Tibial nerve (tissue), 3 donors: ENCODE data around the gene ZNF491.

ENCODE experiments used
- POLR2A ChIP-seq, 2 donors: fragments of 450-650 bp; IDR thresholded peaks; one replicate each; pipeline ENCODE4 v1.6.1; 2017; ENCODE audit warnings: antibody characterized with exemption in 2 of 2, mild to moderate bottlenecking in 2 of 2, moderate library complexity in 2 of 2
- TF ChIP-seq, protein P1 (sequence below), 5 experiments: fragments of 200-600 bp in 3 of 5; fragments of 450-650 bp in 2 of 5; sonication (generic) in 3 of 5; IDR thresholded peaks; one replicate each; pipeline ENCODE4 v1.5.1; 2016 to 2019; ENCODE audit warnings: antibody characterized with exemption in 5 of 5, mild to moderate bottlenecking in 3 of 5, moderate library complexity in 2 of 5

GRCh38 chr19:11806354-11807098, 8.2 kb downstream of the ZNF491 start:
- TF ChIP-seq, protein P1, sequence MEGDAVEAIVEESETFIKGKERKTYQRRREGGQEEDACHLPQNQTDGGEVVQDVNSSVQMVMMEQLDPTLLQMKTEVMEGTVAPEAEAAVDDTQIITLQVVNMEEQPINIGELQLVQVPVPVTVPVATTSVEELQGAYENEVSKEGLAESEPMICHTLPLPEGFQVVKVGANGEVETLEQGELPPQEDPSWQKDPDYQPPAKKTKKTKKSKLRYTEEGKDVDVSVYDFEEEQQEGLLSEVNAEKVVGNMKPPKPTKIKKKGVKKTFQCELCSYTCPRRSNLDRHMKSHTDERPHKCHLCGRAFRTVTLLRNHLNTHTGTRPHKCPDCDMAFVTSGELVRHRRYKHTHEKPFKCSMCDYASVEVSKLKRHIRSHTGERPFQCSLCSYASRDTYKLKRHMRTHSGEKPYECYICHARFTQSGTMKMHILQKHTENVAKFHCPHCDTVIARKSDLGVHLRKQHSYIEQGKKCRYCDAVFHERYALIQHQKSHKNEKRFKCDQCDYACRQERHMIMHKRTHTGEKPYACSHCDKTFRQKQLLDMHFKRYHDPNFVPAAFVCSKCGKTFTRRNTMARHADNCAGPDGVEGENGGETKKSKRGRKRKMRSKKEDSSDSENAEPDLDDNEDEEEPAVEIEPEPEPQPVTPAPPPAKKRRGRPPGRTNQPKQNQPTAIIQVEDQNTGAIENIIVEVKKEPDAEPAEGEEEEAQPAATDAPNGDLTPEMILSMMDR (IDR thresholded peaks at IDR 0.05): no peak
- no peak for TF ChIP-seq POLR2A (IDR thresholded peaks at IDR 0.05)
